Prostate gland (tissue), 2 donors: Measurements from ENCODE around the gene TMEM179B. TPM values are rescaled to one million over a fixed set of nuclear protein-coding genes. Genes with fewer than 3 reads are reported as not detected.
A peak's percentile ranks its signal among the peaks of the same experiment; 100 is the strongest.

Source experiments
- DNase-seq: peaks from one replicate; pipeline ENCODE4 v3.0.0-alpha.2; 2019; ENCODE audit warnings: low spot score
- H3K27ac ChIP-seq, 2 donors: fragments of 200-600 bp; sonication (generic); 2 replicates each; pipeline ENCODE4 v1.5.1; 2017 to 2019
- H3K27me3 ChIP-seq: fragments of 200-600 bp; sonication (generic); replicated peaks from 2 replicates; pipeline ENCODE4 v1.5.1; 2019; ENCODE audit not compliant: insufficient read depth
- H3K36me3 ChIP-seq, 2 donors: fragments of 200-600 bp; sonication (generic); 1 replicate in 1 of 2; 2 replicates in 1 of 2; pipeline versions ENCODE4 v1.5.1 to v1.8.1; 2017 to 2019
- H3K4me1 ChIP-seq: fragments of 200-600 bp; sonication (generic); replicated peaks from 2 replicates; pipeline ENCODE4 v1.5.1; 2019
- H3K4me3 ChIP-seq, 2 donors: fragments of 200-600 bp; sonication (generic); 2 replicates each; pipeline ENCODE4 v1.5.1; 2017 to 2019
- H3K9me3 ChIP-seq: fragments of 200-600 bp; sonication (generic); 2 replicates; pipeline ENCODE4 v1.5.1; 2017
- CTCF ChIP-seq, 4 experiments: fragments of 200-600 bp in 2 of 4; fragments of 450-650 bp in 2 of 4; sonication (generic) in 2 of 4; IDR thresholded peaks; 1 replicate in 3 of 4; 2 replicates in 1 of 4; pipeline ENCODE4 v1.5.1; 2016 to 2019; ENCODE audit warnings: antibody characterized with exemption in 4 of 4, mild to moderate bottlenecking in 2 of 4, moderate library complexity in 2 of 4
- POLR2A ChIP-seq: fragments of 450-650 bp; IDR thresholded peaks from one replicate; pipeline ENCODE4 v1.6.1; 2016; ENCODE audit warnings: antibody characterized with exemption, mild to moderate bottlenecking
- POLR2AphosphoS5 ChIP-seq: sonication (generic); formaldehyde crosslinking; IDR thresholded peaks from one replicate; pipeline ENCODE4 v1.6.1; 2017; ENCODE audit warnings: antibody characterized with exemption
- WGBS: methylation state at CpG from one replicate; pipeline ENCODE4 v1.1.5; 2018; 5-methylcytosine and 5-hydroxymethylcytosine counted together
- intact Hi-C: fragments of 100-400 bp; cut with DNase I; formaldehyde crosslinking; loops from one replicate; pipeline ENCODE4 v1.14.2; 2022
- total RNA-seq, 2 donors: library from RNA; depleted of rRNA; stranded (reverse); fragments of >200 nt; gene quantifications; one replicate each; pipeline ENCODE4 v1.1.0, GENCODE V29; 2016

Gene TMEM179B
- total RNA-seq, 2 donors from 2014 or later: 139 to 200 TPM

GRCh38 chr11:62778441-62778840 lies 8.8 kb upstream of the TMEM179B start:
- WGBS: 87% methylated on average over 3 of the region's 3 CpGs

GRCh38 chr11:62782753-62783152 lies 4.4 kb upstream of the TMEM179B start:
- Histone ChIP-seq H3K27me3 (no peaks in the 10 kb centered on the region), H3K4me1 (peaks cover 7% of the 10 kb centered on the region), H3K4me3 (no peak overlapping the region), H3K27ac (no peak overlapping the region), H3K9me3 (no peaks in the 10 kb centered on the region), H3K36me3 (no peaks in the 10 kb centered on the region)
- WGBS: 96% methylated on average over 5 of the region's 7 CpGs
- no peak for DNase-seq
- TF ChIP-seq CTCF (IDR thresholded peaks at IDR 0.05): no peak
- TF ChIP-seq POLR2AphosphoS5: no peak
- TF ChIP-seq POLR2A: no peak
- intact Hi-C loops: no loop called here

More at GRCh38 chr11:62778441-62778840, 8.8 kb upstream of the TMEM179B start:
- Histone ChIP-seq H3K36me3 (no peaks in the 10 kb centered on the region), H3K27ac (no peak overlapping the region), H3K9me3 (no peaks in the 10 kb centered on the region), H3K4me3 (no peak overlapping the region), H3K4me1 (no peaks in the 10 kb centered on the region), H3K27me3 (no peaks in the 10 kb centered on the region)
- intact Hi-C loops: no loop called here
- no peak for DNase-seq
- no peak for TF ChIP-seq CTCF (IDR thresholded peaks at IDR 0.05)
- TF ChIP-seq POLR2AphosphoS5: no peak
- TF ChIP-seq POLR2A: no peak

DNA sequence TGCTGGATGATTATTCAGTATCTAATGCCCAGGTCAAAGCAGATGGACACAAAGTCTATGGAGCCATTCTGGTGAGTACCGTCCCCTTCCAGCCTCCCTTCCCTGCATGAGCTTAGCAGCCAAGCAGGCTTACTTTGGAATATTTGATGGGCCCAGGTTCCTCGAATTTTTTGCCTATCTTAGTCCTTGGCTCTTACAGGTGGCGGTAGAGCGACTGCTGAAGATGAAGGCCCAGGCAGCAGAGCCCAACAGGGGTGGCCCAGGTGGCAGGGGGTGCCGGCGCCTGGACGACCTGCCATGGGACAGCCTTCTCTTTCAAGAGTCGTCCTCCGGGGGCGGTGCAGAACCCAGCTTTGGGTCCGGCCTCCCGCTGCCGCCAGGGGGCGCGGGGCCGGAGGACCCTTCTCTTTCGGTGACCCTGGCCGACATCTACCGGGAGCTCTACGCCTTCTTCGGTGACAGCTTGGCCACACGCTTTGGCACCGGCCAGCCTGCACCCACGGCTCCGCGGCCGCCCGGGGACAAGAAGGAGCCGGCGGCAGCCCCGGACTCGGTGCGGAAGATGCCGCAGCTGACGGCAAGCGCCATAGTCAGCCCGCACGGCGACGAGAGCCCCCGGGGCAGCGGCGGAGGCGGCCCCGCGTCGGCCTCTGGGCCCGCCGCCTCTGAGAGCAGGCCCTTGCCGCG lies 741 bp upstream of the TMEM179B start:
- intact Hi-C loops: loop anchor here (2.0 to 5.0 kb wide), 2 partner anchors 76 to 96 kb away; partner anchors contain the start of gene SLC3A2
- no peaks in the 10 kb centered on the region for H3K9me3 ChIP-seq
- WGBS: 2% methylated on average over 42 of the region's 51 CpGs

GRCh38 chr11:62788991-62789390 lies 1.8 kb downstream of the TMEM179B start:
- peaks cover 4 to 9% of the 10 kb centered on the region in 2 donors for H3K36me3 ChIP-seq
- peak overlapping the region in 1 of 2 donors; percentile 98 for H3K27ac ChIP-seq
- intact Hi-C loops: loop anchor here (5.0 kb wide), 1 partner anchor 93 kb away; the partner anchor contains the start of gene SLC3A2
- no peaks in the 10 kb centered on the region for H3K9me3 ChIP-seq
- H3K27me3 ChIP-seq: no peaks in the 10 kb centered on the region
- DNase-seq: no peak
- TF ChIP-seq POLR2AphosphoS5 (no peak), POLR2A (no peak), CTCF (IDR thresholded peaks at IDR 0.05) (no peak)
- peaks cover 25% of the 10 kb centered on the region for H3K4me1 ChIP-seq
- WGBS: 65% methylated on average over 5 of the region's 5 CpGs
- H3K4me3 ChIP-seq: no peak overlapping the region

More for the DNA sequence above, 741 bp upstream of the TMEM179B start:
- peaks cover 19% of the 10 kb centered on the region for H3K4me1 ChIP-seq
- H3K27me3 ChIP-seq: no peaks in the 10 kb centered on the region
- peaks cover 4 to 9% of the 10 kb centered on the region in 2 donors for H3K36me3 ChIP-seq
- TF ChIP-seq POLR2A (no peak), CTCF (IDR thresholded peaks at IDR 0.05) (peak; percentile 89 to 99 (median 94)), POLR2AphosphoS5 (peak; percentile 55)
- peak overlapping the region; percentile 90 to 93 for H3K4me3 ChIP-seq
- H3K27ac ChIP-seq: peak overlapping the region; percentile 94 to 98
- peak; percentile 87 for DNase-seq

GRCh38 chr11:62789576-62789975 lies 2.4 kb downstream of the TMEM179B start:
- TF ChIP-seq CTCF (IDR thresholded peaks at IDR 0.05): no peak
- no peak for TF ChIP-seq POLR2AphosphoS5
- TF ChIP-seq POLR2A: no peak
- intact Hi-C loops: loop anchor here (5.0 kb wide), 1 partner anchor 93 kb away; the partner anchor contains the start of gene SLC3A2
- Histone ChIP-seq H3K9me3 (no peaks in the 10 kb centered on the region), H3K4me1 (peaks cover 25% of the 10 kb centered on the region), H3K27me3 (no peaks in the 10 kb centered on the region), H3K36me3 (peaks cover 4 to 9% of the 10 kb centered on the region in 2 donors), H3K27ac (no peak overlapping the region), H3K4me3 (no peak overlapping the region)
- 71% methylated on average over 3 of the region's 3 CpGs for WGBS
- DNase-seq: no peak
